Neural crest cell (in vitro differentiated cells): Measurements from ENCODE around the gene SEC23A. TPM values are rescaled to one million over a fixed set of nuclear protein-coding genes. Genes with fewer than 3 reads are reported as not detected.
A peak's percentile ranks its signal among the peaks of the same experiment; 100 is the strongest.

Experiments used
- DNase-seq: peaks from one replicate; pipeline ENCODE4 v3.0.0; 2021; ENCODE audit warnings: low read depth, mixed read lengths, low spot score
- H3K27ac Mint-ChIP-seq: one replicate; pipeline ENCODE4 v1.8.0; 2021; ENCODE audit warnings: mild to moderate bottlenecking, mixed read lengths; ENCODE audit not compliant: unreplicated experiment
- H3K27me3 Mint-ChIP-seq: 2 replicates; pipeline ENCODE4 v1.8.0; 2021; ENCODE audit warnings: low read depth, mild to moderate bottlenecking, mixed read lengths
- H3K36me3 Mint-ChIP-seq: 2 replicates; pipeline ENCODE4 v1.8.0; 2021; ENCODE audit warnings: low read depth, mild to moderate bottlenecking, mixed read lengths
- H3K4me1 Mint-ChIP-seq: 2 replicates; pipeline ENCODE4 v1.8.0; 2021; ENCODE audit warnings: mixed read lengths
- H3K4me3 Mint-ChIP-seq: one replicate; pipeline ENCODE4 v1.8.0; 2021; ENCODE audit warnings: mild to moderate bottlenecking, mixed read lengths
- H3K9me3 Mint-ChIP-seq: 2 replicates; pipeline ENCODE4 v1.8.0; 2021; ENCODE audit warnings: mixed read lengths
- total RNA-seq: library from RNA; stranded (reverse); gene quantifications from 2 replicates; pipeline ENCODE4 v1.2.1, GENCODE V29; 2021
- TF ChIP-seq, protein P1 (sequence below): fragments of 200-600 bp; sonication (generic); conservative IDR thresholded peaks from 2 replicates; pipeline ENCODE4 v1.5.0; 2021; ENCODE audit warnings: antibody characterized with exemption, mild to moderate bottlenecking

Gene SEC23A
- total RNA-seq, 1 donor from 2014 or later = 70.6 TPM

DNA sequence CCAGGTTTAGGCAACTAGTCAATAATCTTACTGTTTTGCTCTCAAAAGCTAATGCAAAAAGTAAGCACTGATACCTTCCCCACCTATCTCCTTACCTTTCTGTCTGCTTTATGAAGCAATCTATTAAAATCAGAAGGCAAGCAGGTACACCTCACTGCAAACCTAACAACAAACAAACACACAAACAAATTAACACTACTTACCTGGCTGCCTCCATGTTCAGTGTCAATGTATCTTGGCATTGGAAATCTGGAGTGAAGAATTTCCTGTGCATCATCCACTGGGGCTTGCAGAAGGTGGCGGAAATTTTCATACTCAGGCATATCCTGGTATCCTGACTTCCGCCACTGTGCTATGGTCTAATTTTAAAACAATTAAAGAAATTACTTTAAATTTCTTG, 62.5 kb downstream of the SEC23A start:
- DNase-seq = no peak
- Mint-ChIP-seq H3K27ac (no peak overlapping the region), H3K4me1 (no peaks in the 10 kb centered on the region), H3K27me3 (no peaks in the 10 kb centered on the region), H3K4me3 (no peak overlapping the region), H3K36me3 (peaks cover 7% of the 10 kb centered on the region), H3K9me3 (no peaks in the 10 kb centered on the region)
- TF ChIP-seq, protein P1, sequence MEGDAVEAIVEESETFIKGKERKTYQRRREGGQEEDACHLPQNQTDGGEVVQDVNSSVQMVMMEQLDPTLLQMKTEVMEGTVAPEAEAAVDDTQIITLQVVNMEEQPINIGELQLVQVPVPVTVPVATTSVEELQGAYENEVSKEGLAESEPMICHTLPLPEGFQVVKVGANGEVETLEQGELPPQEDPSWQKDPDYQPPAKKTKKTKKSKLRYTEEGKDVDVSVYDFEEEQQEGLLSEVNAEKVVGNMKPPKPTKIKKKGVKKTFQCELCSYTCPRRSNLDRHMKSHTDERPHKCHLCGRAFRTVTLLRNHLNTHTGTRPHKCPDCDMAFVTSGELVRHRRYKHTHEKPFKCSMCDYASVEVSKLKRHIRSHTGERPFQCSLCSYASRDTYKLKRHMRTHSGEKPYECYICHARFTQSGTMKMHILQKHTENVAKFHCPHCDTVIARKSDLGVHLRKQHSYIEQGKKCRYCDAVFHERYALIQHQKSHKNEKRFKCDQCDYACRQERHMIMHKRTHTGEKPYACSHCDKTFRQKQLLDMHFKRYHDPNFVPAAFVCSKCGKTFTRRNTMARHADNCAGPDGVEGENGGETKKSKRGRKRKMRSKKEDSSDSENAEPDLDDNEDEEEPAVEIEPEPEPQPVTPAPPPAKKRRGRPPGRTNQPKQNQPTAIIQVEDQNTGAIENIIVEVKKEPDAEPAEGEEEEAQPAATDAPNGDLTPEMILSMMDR = no peak

DNA sequence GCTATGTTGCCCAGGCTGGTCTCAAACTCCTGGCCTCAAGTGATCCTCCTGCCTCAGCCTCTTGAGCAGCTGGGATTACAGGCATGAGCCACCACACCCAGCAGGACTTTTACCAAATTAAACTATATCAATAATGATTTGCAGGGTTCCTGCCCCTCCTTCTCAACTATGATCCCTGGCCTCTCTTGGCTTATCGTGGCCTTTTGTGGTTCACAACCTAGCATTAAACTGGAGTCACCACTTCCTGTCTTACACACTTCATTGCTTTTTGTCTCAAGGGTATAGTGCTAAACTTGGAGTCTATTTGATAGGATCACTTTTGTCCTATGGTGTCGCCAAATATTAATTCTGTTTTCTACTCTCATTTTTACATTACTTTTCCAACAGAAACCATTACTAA, 64.5 kb downstream of the SEC23A start:
- no peak overlapping the region for H3K4me3 Mint-ChIP-seq
- H3K27ac Mint-ChIP-seq = no peak overlapping the region
- no peaks in the 10 kb centered on the region for H3K27me3 Mint-ChIP-seq
- H3K36me3 Mint-ChIP-seq = peaks cover 4% of the 10 kb centered on the region
- no peaks in the 10 kb centered on the region for H3K9me3 Mint-ChIP-seq
- DNase-seq = no peak
- TF ChIP-seq, protein P1 = no peak
- H3K4me1 Mint-ChIP-seq = peaks cover under 1% of the 10 kb centered on the region

DNA sequence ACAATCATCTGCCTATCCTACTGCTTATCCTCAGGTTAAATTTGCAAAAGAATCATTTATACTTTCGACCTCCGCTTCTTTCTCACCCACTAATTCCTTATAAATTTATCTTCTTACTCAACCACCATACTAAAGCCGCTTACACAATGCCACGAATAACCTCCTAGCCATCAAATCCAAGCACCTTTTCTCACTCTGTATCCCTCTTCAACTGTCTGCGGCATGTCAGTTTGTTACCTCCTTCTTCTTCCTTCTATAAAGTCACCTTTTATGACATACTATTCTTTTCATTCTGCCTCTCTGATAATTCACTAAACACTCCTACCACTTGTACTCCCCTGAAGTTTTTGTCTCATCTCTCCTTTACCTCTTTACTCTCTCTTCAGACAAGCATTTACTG, 66.3 kb downstream of the SEC23A start:
- TF ChIP-seq, protein P1 = no peak
- Mint-ChIP-seq H3K9me3 (no peaks in the 10 kb centered on the region), H3K4me1 (peaks cover 5% of the 10 kb centered on the region), H3K27ac (no peak overlapping the region), H3K4me3 (no peak overlapping the region), H3K27me3 (no peaks in the 10 kb centered on the region), H3K36me3 (peaks cover 4% of the 10 kb centered on the region)
- no peak for DNase-seq

DNA sequence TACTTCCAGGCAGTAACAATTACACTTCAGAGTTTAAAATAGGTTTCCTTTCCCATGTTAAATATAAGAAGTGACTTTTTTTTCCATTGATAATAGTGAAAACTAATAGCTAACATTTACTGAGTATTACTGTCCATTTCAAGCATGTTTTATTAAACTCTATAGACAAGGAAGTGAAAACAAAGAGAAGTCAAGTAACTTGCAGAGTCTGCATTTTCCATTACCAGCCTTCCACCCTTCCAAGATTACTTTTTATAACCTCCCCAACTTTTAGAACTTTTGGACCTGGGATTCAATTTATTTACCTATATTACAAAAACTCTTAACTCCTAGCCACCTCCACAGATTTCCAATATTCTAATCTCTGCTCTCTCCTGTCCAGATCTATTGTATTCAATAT, 67.7 kb downstream of the SEC23A start:
- H3K27ac Mint-ChIP-seq = no peak overlapping the region
- H3K27me3 Mint-ChIP-seq = no peaks in the 10 kb centered on the region
- DNase-seq = no peak
- no peaks in the 10 kb centered on the region for H3K9me3 Mint-ChIP-seq
- TF ChIP-seq, protein P1 = no peak
- H3K36me3 Mint-ChIP-seq = peaks cover 10% of the 10 kb centered on the region
- peaks cover 5% of the 10 kb centered on the region for H3K4me1 Mint-ChIP-seq
- no peak overlapping the region for H3K4me3 Mint-ChIP-seq

DNA sequence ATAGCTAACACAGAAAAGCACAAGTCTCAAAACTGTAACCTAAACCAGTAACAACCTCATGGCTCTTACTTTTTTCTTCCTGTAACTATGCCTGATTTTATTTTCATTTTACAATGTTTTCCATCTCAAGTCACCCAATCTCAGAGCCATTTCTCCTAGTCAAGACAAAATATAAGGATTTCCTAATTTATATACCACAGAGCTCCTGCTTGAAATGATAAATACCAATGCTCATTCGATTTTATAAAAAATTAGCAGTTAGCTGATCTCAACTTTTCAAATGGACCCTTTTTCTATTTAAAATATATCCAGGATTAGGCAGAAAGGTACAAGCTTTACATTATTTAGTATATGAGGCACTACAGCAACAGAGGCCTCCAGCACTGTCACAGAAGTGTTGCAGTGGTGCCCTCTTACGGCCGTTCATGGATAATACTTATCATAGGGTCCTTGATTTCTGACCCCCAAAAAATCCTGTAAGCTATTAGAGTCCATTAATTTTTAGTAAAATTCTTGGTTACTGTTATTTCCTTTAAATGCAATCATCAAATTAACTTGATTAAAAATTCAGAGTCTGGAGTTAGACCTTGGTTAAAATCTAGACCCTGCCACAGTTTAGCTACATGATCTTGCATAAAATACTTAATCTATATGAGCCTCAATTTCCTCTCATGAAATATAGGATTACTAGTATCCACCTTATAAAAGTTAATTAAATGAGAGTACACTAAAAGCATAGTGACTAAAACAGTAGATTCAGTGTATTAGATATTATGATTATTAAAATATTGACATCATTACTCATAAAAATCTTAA, 68.3 kb downstream of the SEC23A start:
- Mint-ChIP-seq H3K4me3 (no peak overlapping the region), H3K9me3 (no peaks in the 10 kb centered on the region), H3K27ac (no peak overlapping the region), H3K4me1 (peaks cover 5% of the 10 kb centered on the region), H3K36me3 (peaks cover 13% of the 10 kb centered on the region), H3K27me3 (no peaks in the 10 kb centered on the region)
- TF ChIP-seq, protein P1 = peak; percentile 62
- DNase-seq = no peak
